GM19397 (cell line): ENCODE measurements around the gene LMBRD1.

Source experiments
- ATAC-seq: cut with Tn5 transposase; IDR thresholded peaks from one replicate; pipeline ENCODE4 v1.9.1; 2021; ENCODE audit warnings: mild to moderate bottlenecking, moderate library complexity; ENCODE audit not compliant: unreplicated experiment

LMBRD1 gene

DNA sequence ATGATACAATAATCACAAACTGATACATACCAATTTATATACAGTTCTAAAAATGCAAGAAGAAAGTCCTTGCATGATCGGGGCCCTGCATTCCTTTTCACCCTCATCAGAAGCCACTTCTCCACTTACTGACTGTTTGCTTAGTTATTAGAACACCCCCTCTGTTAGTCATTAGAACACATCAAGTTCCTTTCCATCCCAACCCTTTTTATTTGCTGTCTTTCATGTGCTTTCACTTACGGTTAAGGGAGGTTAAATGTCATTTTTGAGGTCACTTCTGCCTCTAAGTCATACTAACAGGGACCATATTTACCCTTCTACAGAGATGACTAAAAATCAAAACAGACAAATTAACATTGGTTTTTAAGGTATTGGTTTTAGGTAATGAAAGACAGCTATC, 149.1 kb downstream of the LMBRD1 start:
- ATAC-seq = no peak

DNA sequence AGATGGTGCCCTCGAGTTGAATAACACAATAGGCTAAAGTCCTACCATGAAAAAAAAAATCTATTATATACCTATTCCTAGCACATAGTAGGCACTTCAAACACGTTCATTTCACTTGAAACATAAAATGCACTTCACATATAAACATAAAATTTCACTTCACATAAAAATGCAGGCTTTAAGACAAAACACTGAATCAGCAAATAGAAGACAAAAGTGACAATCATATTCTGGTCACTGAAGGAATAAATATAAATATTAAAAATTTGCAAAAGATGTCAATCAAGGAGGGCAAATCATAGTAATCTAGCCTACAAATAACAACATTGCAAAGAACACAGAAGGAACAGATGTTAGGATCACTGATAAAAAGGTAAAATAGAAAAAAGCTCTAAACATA, 153.1 kb downstream of the LMBRD1 start:
- no peak for ATAC-seq

DNA sequence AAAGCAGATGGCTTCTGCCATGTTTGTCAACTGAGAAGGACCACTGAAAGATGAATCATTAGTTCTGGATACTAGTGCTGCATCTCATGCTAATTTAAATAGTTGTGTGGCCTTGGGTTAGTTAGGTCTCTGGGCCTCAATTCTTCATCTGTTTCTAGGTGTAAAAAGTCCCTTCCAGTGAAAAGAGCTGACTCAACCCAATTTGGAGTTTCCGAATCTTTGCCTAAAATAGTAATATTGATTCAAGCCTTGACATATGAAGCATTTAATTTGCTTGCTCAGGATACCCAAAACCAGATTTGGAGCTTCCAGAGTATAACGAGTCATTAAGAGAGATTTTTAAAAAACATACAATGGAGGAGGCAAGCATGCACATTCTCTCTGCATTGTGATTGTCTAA, 163.9 kb downstream of the LMBRD1 start:
- no peak for ATAC-seq

DNA sequence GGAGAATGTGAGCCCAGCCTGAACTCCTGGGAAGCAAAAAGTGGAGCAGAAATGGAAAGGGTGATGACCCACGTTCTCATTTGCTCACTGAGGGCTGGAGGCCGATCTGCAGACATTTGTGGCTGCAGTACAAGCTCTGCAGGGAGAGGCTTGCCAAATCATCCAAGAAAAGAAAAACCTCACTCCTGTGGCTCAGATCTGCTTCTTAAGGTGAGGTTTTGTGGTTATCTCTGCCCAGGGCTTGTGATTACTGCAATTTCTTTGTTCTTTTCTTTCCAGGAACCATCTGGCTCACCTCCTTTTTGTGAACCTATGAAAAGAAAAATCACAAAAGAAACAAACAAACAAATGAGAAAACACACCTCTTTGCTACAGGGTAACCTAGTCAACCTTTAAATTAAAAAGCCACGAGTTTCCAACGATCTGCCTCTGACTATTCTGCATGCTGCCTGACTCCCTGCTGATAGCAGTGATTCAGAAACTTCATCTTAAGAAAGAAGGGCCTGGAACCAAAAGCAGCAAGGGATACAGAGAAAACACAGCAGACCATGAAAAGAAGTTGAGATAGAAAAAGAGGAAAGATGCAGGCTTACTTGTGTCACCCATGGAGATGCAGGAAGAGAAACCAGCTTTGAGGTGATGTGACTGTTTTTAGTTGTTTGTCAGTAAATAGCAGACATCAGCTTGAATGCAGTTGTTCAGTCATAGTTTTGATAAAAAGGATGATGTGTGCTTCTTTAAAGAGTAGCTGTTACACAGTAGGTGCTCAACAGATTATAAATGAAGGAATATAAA, 165.1 kb downstream of the LMBRD1 start:
- ATAC-seq = no peak

DNA sequence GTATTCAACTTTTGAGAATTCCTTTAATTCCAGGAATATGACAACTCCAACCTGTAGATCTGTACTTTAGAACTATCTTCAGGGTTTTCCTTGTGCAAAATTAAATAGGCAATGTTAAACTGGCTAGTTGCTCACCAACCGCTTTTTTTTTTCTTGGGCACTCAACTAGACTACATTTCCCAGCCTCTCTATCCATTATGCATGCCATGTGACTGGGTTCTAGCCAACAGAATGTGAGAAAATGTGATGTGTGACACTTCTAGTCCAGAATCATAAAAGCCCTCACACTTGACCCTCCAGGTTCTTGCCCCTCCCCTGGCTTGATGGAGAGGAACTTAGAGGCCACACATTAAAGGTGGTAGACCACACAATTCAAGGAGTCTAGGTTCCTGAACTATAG, 166.0 kb downstream of the LMBRD1 start:
- ATAC-seq = no peak

DNA sequence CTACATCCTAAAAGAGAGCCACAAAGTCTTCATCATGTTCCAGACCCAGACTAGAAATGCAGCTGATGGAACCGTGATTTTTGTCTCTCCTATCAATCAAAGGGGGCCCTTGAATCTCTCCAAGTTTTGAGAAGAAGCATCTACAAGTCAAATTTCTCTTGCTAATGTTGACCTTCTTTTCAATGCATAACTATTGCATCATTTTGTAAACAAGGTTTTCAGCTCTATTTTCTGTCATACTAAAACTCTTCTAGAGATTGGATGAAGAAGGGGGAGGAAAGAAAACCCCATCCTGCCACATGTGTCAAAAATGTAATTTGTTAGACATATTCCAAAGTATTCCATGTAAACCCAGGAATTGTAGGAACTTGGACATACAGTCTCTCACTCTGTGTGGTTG, 169.2 kb downstream of the LMBRD1 start:
- no peak for ATAC-seq

DNA sequence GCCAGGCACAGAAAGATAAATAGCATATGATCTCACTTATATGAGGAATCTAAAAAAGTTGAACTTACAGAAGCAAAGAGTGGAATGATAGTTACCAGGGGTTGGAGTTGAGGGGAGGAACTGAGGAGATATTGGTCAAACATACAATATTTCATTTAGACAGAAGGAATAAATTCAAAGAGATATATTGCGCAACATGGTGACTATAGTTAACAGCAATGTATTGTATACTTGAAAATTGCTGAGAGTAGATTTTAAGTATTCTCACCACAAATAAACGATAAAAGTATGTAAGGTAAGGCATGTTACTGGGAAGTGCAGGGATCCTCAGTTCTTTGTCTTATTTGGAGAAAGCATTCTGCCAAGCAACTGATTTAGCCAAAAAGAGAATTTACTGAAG, 171.9 kb downstream of the LMBRD1 start:
- no peak for ATAC-seq
